Testis (tissue), 3 donors: ENCODE results near the gene CCR3. TPM values are rescaled to one million over a fixed set of nuclear protein-coding genes. Genes with fewer than 3 reads are reported as not detected.

Experiments
- DNase-seq: peaks from one replicate; pipeline ENCODE4 v3.0.0-alpha.2; 2019
- H3K27ac ChIP-seq, 2 donors: fragments of 200-600 bp; sonication (generic); one replicate each; pipeline ENCODE4 v1.5.1; 2019
- H3K27me3 ChIP-seq: fragments of 200-600 bp; sonication (generic); one replicate; pipeline ENCODE4 v1.5.1; 2019
- H3K36me3 ChIP-seq: fragments of 200-600 bp; sonication (generic); one replicate; pipeline ENCODE4 v1.5.1; 2017; ENCODE audit warnings: low read depth; ENCODE audit errors: missing control alignments
- H3K4me1 ChIP-seq: fragments of 200-600 bp; sonication (generic); one replicate; pipeline ENCODE4 v1.5.1; 2019
- H3K4me3 ChIP-seq, 2 donors: fragments of 200-600 bp; sonication (generic); one replicate each; pipeline ENCODE4 v1.5.1; 2017 to 2019
- H3K9me3 ChIP-seq: fragments of 200-600 bp; sonication (generic); one replicate; pipeline ENCODE4 v1.5.1; 2017
- POLR2A ChIP-seq: fragments of 450-650 bp; IDR thresholded peaks from one replicate; pipeline ENCODE4 v1.6.1; 2017; ENCODE audit warnings: antibody characterized with exemption, mild to moderate bottlenecking, moderate library complexity
- WGBS, 2 donors: methylation state at CpG; one replicate each; pipeline ENCODE4 v1.1.5; 2018; 5-methylcytosine and 5-hydroxymethylcytosine counted together
- intact Hi-C: fragments of 100-400 bp; cut with DNase I; formaldehyde crosslinking; loops from one replicate; pipeline ENCODE4 v1.15.1; 2023; ENCODE audit warnings: low total_unique reads
- polyA plus RNA-seq: library from polyadenylated mRNA; stranded (reverse); fragments of 350-450 nt; fragmentation: Illumina TruSeq; extraction: RNeasy Lipid Tissue Mini Kit (QIAGEN cat#74804); gene quantifications from one replicate; pipeline ENCODE4 v1.2.3, GENCODE V29; 2014; ENCODE audit warnings: low read depth, low replicate concordance; ENCODE audit not compliant: insufficient read depth
- total RNA-seq, 2 donors: library from RNA; depleted of rRNA; stranded (reverse); fragments of >200 nt; gene quantifications; one replicate each; pipeline ENCODE4 v1.2.3, GENCODE V29; 2016
- TF ChIP-seq, protein P1 (sequence below), 3 experiments: fragments of 450-650 bp in 2 of 3; fragments of 200-600 bp in 1 of 3; sonication (generic) in 1 of 3; IDR thresholded peaks; one replicate each; pipeline ENCODE4 v1.5.1; 2016 to 2019; ENCODE audit warnings: antibody characterized with exemption in 3 of 3, mild to moderate bottlenecking in 2 of 3, moderate library complexity in 1 of 3

CCR3 gene
- total and polyA plus RNA-seq, 3 donors from 2014 or later = not detected

DNA sequence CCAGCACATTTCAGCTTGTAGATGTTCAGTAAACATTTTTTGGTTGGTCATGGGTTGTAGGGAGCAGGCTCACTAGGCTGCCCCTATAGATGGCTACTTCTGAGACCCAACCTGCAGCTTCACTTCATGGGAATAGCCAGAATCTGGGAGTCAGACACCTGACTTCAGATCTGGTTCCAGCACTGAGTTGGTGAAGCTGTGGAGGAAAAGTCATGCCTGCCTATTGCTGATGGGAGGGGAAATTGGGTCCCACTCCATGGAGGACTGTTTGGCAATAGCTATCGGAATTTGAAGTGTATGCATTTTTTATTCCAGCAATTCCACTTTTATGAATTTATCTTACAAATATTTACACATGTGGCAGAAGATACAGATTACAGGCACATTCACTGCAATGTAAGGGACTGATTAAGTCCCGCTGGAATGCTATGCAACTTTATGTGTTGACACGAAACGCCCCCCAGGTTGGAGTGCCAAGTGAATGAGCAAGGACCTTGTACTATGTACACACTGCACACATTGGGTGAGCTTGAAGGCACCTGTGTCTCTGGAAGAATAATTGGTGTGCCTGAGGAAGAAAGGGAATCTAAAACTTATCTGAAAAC is 26.3 kb upstream of the CCR3 start:
- H3K27me3 ChIP-seq = no peaks in the 10 kb centered on the region
- WGBS, 2 donors = 76 to 89% methylated on average over 4 of the region's 4 CpGs
- intact Hi-C loops = no loop called here

DNA sequence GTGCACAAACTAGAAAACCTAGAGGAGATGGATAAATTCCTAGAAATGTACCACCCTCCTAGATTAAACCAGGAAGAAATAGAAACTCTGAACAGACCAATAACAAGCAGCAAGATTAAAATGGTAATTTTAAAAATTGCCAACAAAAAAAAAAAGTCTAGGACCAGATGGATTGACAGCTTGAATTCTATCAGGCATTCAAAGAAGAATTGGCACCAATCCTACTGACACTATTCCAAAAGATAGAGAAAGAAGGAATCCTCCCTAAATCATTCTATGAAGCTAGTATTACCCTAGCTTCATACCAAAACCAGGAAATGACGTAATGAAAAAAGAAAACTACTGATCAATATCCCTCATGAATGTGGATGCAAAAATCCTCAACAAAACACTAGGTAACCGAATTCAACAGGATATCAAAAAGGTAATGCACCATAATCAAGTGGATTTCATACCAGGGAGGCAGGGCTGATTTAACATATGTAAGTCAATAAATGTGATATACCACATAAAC is 24.0 kb upstream of the CCR3 start:
- Histone ChIP-seq H3K9me3 (no peaks in the 10 kb centered on the region), H3K4me3 (no peak overlapping the region), H3K36me3 (no peaks in the 10 kb centered on the region), H3K4me1 (no peaks in the 10 kb centered on the region), H3K27me3 (no peaks in the 10 kb centered on the region), H3K27ac (no peak overlapping the region)
- TF ChIP-seq POLR2A = no peak
- TF ChIP-seq, protein P1, sequence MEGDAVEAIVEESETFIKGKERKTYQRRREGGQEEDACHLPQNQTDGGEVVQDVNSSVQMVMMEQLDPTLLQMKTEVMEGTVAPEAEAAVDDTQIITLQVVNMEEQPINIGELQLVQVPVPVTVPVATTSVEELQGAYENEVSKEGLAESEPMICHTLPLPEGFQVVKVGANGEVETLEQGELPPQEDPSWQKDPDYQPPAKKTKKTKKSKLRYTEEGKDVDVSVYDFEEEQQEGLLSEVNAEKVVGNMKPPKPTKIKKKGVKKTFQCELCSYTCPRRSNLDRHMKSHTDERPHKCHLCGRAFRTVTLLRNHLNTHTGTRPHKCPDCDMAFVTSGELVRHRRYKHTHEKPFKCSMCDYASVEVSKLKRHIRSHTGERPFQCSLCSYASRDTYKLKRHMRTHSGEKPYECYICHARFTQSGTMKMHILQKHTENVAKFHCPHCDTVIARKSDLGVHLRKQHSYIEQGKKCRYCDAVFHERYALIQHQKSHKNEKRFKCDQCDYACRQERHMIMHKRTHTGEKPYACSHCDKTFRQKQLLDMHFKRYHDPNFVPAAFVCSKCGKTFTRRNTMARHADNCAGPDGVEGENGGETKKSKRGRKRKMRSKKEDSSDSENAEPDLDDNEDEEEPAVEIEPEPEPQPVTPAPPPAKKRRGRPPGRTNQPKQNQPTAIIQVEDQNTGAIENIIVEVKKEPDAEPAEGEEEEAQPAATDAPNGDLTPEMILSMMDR (IDR thresholded peaks at IDR 0.05) = no peak
- WGBS, 2 donors = 60 to 77% methylated on average over 2 of the region's 2 CpGs
- intact Hi-C loops = no loop called here
- no peak for DNase-seq

More for the DNA sequence above, 26.3 kb upstream of the CCR3 start:
- H3K4me3 ChIP-seq = no peak overlapping the region
- no peak overlapping the region for H3K27ac ChIP-seq
- no peaks in the 10 kb centered on the region for H3K9me3 ChIP-seq
- TF ChIP-seq, protein P1 (IDR thresholded peaks at IDR 0.05) = no peak
- no peak for TF ChIP-seq POLR2A
- no peaks in the 10 kb centered on the region for H3K4me1 ChIP-seq
- DNase-seq = no peak
- no peaks in the 10 kb centered on the region for H3K36me3 ChIP-seq

DNA sequence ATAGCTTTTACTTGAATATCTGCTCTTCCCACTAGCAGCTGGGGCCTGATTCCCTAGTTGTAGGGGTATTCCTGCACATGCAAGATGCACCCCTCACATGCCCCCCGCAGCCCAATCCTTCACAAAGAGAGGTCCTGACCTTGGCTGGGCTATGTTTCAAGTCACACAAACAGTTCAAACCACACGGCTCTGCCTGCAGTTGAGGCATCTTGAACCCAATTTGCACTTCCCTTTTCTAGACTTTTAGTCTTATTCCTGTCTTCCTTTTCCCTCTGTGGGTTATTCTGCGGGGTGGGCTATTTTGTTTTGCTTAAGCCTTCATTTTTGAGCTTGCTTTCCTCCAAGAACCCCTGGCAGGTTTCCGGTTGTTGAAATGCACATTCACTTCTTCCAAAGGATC is 20.9 kb upstream of the CCR3 start:
- 49 to 65% methylated on average over 4 of the region's 4 CpGs for WGBS, 2 donors
- Histone ChIP-seq H3K4me3 (no peak overlapping the region), H3K9me3 (no peaks in the 10 kb centered on the region), H3K4me1 (no peaks in the 10 kb centered on the region), H3K27ac (no peak overlapping the region), H3K27me3 (no peaks in the 10 kb centered on the region), H3K36me3 (no peaks in the 10 kb centered on the region)
- intact Hi-C loops = no loop called here
- no peak for DNase-seq
- no peak for TF ChIP-seq POLR2A
- TF ChIP-seq, protein P1 (IDR thresholded peaks at IDR 0.05) = no peak

DNA sequence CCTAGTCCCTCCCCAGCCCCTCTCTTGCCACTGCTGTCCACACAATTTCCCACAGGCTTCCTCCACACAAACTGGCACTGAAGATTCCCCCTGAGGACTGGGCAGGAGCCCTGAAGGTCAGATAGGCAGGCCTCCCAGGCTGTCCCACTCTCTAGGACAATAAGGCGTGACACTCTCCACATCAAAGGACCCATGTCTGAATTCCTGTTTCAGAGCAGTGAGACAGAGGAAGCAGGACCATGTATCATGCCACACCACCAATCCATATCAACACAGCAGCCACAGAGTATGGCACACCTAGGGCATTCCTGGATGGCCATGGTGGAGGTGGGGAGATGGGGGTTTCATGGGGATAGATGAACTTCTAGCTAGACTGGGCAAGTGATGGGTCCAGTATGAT is 20.3 kb upstream of the CCR3 start:
- no peaks in the 10 kb centered on the region for H3K4me1 ChIP-seq
- no peaks in the 10 kb centered on the region for H3K9me3 ChIP-seq
- no peaks in the 10 kb centered on the region for H3K36me3 ChIP-seq
- 74% methylated on average over 1 of the region's 1 CpG; no CpG with 5 or more reads in 1 of the 2 donors for WGBS, 2 donors
- no peak overlapping the region for H3K4me3 ChIP-seq
- TF ChIP-seq, protein P1 (IDR thresholded peaks at IDR 0.05) = no peak
- TF ChIP-seq POLR2A = no peak
- no peaks in the 10 kb centered on the region for H3K27me3 ChIP-seq
- no peak overlapping the region for H3K27ac ChIP-seq
- intact Hi-C loops = no loop called here
- DNase-seq = no peak
